SKM-1 (cell line): ENCODE measurements around the gene PPP1R12B.
A peak's percentile ranks its signal among the peaks of the same experiment; 100 is the strongest.
"Not testable (repeated sequence)": the region's sequence is repeated elsewhere in the genome, so short reads cannot be mapped to it uniquely, and the experiment has no call there.

Experiments used
- DNase-seq: peaks from one replicate; lab custom pipeline; 2025; ENCODE audit not compliant: unreplicated experiment; lab: John Stamatoyannopoulos, UW

The PPP1R12B gene

DNA sequence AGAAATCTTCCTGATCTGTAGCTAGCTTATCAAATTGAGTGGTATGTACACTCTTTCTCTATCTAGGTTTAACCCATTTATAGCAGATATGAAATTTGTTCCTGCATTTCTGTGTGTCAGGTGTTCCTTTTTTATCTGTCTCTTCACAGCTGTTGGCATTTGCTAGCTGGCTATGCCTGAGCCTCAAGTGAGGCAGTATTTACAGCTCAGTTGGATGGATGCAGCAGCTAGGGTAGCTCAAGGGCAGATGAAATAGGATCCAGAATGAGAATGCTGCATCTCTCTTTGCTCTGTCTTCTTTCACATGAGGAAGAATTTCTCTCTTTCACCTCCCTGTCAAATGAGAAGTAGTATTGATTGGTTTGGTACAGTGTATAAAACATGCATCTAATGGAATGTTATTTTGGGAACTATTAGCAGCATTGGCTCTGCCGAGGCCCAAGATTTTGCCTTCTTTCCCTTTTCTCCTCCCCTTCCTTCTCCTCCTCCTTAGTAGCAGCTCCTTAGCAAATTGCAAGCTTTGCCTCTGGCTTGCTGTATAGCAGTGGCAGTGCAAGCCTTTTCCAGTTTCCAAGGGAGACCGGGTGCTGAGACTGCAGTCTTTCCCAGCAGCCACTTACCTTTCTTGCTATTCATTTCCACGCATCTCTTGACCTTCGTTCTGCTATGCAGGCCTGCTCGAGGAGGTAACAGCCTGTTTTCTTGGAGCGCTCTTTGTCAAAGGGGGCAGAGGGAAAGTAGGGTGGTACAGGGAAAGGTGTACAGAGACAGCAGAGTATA lies 125.0 kb downstream of the PPP1R12B start:
- not testable (repeated sequence) for DNase-seq

DNA sequence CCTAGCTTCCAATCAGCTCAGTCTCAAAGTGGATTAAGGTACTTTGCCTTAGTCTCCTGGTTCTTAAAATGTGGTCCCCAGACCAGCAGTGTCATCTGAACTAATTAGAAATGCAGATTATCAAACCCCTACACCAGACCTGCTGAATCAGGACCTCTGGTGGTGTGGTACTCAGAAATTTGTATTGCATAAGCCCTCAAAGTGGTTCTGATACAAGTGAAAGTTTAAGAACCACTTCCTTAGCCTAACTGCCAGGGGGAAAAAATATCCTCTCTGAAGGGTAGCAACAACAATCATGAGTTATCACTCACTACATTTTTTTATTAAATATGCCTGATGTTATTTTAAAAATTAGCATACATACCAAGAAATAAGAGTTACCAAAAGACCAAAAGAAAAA lies 131.2 kb downstream of the PPP1R12B start:
- DNase-seq, result not testable (repeated sequence)

DNA sequence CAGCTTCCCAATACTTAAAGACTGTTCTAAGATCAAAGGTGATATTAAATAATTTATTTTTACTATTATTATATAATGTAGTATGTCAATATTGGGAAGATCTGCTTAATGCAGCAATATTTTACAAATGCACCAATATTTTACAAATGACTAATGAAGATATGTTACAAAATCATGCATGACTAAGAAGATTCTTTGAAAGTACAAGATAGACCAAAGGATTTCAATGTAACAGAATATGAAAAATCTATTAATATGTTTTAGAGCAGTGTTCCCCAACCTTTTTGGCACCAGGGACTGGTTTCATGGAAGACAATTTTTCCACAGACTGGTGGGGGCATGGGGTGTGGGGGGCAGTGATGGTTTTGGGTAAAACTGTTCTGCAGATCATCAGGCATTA lies 132.1 kb downstream of the PPP1R12B start:
- not testable (repeated sequence) for DNase-seq

DNA sequence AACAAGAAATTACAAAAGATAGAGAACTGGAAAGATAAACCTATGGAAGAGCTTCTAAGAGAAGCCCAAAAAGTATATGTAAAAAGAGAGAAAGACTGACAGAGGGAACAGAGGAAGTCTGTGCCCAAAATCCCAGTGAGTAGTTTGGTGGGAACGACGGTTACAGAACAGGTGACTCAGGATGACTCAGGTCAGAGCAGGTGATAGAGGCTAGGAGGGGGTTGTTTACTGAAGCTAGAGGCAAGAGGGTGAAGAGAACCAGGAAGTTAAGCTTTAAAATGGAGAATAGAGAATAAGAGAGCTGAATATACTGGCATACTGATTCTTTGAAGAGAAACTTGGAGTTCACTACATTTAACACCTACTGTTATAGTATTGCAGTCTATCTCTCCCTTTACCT lies 134.9 kb downstream of the PPP1R12B start:
- DNase-seq, result not testable (repeated sequence)

DNA sequence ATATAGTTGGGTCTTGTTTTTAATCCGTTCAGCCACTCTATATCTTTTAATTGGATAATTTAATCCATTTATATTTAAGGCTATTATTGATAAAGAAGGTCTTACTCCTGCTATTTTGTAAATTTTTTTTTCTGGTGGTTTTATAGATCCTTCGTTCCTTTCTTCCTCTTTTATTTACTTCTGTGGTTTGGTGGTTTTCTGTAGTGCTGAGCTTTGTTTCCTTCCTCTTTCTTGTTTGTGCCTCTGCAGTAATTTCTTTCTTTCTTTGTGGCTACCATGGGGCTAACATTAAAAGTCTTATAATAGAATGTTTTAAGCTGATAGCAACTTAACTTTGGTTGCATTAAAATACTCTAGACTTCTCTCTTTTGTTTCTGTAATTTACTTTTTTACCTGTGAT lies 135.5 kb downstream of the PPP1R12B start:
- peak; percentile 58 for DNase-seq

DNA sequence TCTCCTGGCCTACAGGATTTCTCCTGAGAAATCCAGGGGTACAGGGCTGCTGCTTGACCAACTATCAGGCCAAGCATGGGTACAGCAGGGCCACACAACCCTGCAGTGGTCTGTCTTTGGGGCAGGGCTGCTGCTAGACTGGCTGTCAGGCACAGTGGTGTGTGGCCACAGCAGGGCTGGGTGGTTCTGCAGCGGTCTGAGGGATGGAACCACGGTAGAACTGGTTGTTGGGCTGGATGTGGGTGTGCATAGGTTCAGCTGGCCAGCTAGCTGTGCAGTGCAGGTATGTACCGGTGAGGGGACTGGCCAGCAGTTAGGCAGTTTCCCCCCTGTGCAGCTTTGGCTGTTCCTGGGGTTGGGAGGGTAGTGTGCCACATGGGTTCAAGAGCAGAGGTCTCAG lies 136.3 kb downstream of the PPP1R12B start:
- DNase-seq, result not testable (repeated sequence)

DNA sequence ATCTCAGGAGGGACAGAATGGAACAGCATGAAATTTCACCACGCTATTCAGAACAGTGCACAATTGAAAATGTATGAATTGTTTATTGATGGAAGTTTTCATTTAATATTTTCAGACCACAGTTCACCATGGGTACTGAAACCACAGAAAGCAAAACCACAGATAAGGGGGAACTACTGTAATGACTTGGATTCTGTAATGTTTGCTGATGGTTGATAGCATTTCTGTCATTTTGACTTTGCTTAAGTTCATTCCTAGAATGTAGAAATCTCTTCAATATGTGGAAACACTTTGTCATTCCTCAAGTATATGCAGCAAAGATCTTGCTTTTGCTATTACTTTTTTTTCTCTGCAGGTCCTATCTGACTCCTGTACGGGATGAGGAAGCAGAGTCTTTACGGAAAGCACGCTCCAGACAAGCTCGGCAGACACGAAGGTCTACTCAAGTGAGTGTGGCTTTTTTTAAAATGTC lies 139.7 kb downstream of the PPP1R12B start:
- DNase-seq, result not testable (repeated sequence)

DNA sequence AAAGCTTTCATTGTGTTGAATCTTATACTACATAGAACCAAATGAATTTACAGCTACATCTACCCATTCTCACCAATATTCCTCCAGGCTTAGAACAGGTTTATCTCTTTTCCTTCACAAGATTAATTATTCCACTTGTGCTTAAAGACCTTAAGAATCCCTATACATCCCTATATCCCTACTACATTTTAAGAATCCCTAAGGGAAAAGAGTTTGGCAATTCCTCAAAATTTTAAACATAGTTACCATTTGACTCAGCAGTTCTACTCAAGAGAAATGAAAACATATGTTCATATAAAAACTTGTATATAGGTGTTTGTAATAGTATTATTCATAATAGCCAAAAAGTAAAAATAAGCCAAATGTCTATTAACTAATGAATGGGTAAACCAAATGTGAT lies 140.6 kb downstream of the PPP1R12B start:
- DNase-seq, result not testable (repeated sequence)

DNA sequence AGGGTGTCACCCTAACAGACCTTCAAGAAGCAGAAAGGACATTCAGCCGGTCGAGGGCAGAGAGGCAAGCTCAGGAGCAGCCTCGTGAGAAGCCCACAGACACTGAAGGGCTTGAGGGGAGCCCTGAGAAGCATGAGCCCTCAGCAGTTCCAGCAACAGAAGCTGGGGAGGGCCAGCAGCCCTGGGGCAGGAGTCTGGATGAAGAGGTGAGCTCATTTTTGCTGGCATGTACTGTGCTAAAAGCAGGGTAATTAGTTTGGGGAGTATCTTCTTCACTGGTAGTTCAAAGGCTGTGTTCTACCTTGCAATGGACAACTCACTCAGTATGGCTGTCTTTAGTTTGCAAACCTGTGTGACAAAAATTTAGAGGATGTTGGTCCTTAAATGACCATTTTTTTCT lies 144.6 kb downstream of the PPP1R12B start:
- not testable (repeated sequence) for DNase-seq

DNA sequence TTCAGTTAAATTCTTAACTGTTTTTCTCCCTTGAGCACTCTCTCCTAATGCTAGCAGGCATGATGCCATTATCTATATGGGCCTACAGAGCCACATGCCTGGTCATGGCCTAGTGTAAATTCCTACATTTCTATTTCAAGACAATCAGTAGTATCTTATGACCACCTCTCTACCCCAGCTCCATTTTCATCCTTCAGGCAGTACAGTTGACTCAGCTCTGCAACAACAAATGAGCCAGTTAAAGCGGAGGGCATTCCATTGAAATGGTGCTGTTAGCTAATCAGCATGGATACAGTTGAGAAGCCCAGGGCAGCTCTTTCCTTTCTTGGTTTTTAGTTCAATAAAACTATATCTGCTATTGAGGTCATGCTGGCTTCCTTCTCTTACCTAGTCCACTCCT lies 150.0 kb downstream of the PPP1R12B start:
- no peak for DNase-seq

DNA sequence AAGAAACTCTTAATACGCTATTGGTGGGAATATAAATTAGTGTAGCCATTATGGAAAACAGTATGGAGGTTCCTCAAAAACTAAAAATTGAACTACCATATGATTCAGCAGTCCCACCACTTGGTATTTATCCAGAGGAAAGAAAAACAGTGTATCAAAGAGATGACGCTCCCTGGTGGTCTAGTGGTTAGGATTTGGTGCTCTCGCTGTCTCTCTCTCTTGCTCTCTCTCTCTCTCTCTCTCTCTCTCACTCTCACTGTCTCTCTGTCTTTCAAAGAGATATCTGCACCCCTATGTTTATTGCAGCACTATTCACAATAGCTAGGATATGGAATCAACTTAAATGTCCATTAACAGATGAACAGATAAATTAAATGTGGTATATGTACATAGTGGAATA lies 151.5 kb downstream of the PPP1R12B start:
- not testable (repeated sequence) for DNase-seq

DNA sequence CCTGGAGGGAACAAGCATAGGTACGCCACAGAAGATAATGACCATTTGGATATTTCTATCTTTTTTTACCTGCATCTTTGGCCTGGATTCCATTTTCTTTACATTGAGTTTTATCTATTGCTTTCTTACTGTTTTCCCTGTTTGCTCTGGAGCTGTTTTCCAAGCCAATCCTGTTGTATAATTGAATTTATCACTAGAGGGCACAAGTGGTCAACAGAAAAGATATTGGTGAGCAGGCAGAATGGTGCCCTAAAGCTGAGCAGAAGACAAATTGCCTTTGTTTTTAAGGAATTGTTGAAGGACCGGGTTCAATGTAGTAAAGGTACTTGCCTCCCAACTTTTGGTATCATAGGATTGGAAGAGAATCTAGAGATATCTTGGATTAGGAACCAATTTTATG lies 152.8 kb downstream of the PPP1R12B start:
- no peak for DNase-seq

DNA sequence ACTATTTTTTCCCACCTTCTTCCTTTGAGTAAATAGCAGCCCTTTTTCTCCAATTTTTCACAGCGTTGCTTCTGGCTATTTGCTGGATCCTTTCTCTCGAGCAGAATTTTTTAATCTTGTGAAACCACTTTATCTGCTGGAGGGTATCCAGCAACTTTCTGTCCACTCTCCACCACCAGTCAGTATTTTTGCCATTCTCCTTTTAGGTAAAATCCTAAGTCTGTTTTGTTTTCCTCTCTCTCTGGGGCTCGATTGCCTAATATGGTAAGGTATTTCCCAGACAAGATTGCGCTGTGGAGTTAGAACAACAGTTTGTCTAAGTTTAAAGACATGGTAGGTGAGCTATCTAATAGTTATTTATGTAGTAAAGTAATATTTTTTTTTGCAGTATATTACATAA lies 156.9 kb downstream of the PPP1R12B start:
- DNase-seq, result no peak

DNA sequence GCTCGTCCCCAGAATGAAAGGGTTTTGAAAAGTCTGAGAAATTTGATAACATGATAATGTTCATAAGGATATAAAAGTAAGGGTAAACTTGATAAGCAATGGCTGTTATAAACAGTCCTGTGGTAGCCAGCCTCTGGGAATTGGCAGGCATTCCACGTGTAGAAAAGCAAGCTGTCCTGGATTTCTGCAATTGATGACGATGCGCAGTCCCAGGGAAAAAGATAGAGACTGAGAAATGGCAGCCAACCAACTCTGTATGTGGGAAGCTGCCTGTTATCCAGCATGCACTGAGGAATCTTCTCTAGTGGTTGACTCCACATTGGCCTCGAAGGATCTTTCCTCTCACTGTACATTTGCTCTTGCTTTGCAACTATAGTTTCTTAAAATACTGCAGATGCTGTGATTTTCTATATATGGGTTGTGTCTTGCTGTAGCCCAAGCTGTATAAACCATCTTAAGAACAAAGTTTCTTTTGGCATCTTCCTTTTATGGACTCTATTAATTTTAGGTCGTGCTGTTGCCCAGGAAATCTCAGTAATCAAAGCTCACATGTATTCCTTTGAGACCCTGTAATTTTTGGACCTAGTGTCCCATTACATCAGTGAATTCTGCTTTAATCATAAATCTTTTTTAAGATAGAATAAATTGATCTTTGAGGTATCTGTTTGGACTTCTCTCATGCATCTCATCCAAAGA lies 157.5 kb downstream of the PPP1R12B start:
- not testable (repeated sequence) for DNase-seq

DNA sequence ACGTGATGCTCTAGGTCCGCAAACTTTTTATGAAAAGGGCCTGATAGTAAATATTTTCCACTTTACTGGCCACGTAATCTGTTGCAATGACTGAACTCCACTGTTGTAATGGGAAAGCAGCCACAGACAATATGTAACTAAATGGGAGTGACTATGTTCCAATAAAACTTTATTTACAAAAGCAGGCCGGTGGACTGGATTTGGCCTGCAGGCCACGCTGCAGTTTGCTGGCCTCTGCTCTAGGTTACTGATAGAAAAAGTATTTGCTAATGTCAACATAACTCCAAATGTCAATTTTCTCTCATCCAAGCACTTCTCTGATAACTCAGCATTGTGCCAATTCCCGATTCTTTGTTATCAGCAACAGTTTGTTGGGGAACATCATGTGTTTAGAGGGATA lies 160.4 kb downstream of the PPP1R12B start:
- DNase-seq, result not testable (repeated sequence)

DNA sequence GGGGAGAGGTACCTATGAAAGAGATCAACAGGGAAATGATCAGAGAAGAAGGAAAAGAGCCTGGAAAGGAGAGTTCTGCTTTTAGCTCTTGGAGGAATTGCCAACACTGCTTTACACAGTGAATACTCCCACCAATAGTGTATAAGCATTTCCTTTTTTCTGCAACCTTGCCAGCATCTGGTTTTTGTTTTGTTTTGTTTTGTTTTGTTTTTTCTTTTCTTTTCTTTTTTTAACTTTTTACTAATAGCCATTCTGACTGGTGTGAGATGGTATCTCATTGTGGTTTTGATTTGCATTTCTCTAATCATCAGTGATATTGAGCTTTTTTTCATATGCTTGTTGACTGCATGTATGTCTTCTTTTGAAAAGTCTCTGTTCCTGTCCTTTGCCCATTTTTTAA lies 165.4 kb downstream of the PPP1R12B start:
- not testable (repeated sequence) for DNase-seq

DNA sequence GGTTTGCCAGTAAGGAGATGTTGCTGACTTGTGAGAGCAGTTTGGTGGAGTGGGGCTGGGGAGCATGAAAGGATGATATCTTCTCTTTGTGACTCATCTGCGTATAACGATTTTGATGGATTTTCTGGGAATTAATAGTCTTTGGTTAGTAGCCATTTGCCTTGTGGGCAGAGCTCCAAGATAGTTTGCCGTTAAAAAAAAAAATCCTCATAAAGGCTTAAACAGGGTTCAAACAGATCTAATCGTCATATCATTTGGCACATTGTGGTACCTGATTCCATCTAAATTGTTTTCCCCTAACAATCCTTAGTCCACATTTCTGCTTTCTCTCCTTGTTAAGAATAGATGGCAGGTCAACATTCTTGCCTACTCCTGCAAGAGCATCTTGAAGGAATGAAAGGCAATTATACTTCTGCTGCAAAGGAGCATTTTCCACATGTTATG lies 168.0 kb downstream of the PPP1R12B start:
- DNase-seq, result no peak

DNA sequence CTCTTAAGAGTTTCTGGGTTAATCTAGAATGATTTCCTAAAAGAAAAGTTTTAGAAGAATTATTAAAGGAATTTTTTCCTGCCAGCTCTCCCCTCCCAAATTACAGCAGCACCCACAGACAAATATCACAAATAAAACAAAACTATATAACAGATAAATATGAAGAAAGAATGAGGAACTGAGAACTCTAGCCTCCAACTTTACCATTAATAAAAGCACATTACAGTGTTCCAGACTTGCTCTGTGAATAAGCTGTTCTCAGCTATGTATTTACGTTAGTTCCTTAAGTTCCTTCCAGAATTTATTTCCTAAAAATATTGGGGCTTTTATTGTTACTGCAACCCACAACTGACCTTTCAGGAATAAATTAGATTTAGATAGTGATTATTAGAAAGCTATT lies 168.6 kb downstream of the PPP1R12B start:
- not testable (repeated sequence) for DNase-seq

DNA sequence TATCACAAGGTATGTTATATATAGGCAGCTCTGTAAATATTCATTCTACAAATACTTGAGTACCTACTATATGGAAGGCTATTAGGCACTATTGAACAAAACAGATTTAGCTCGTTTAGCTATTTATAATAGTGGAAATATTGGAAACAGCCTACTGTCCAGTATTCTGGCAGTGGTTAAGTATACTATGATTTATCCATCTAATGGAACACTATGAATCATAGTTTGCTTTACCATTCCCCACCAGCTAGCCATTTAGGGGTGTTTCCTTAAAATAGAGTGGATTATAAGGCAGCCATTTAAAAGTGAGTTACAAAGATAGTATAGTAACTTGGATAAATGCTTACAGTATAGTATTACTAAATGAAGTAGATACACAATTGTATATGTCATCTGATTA lies 169.7 kb downstream of the PPP1R12B start:
- not testable (repeated sequence) for DNase-seq

DNA sequence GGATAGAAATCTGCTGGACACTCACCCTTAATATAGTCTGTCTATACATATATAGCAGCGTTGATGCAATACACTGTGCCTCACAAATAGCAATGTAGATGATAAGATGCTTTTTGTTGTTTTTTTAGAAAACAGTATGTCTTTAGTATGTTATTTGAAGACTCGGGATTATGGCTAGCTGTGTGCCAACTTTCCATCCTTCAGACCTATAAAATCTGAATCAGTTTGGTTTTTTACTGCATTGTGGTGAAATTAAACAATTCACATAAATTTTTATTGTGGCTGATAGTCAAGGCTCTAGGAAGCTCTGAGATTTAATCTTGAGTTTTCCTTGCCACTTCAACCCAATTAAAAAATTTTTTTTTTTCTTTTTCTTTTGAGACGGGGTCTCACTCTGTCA lies 170.4 kb downstream of the PPP1R12B start:
- DNase-seq, result not testable (repeated sequence)

DNA sequence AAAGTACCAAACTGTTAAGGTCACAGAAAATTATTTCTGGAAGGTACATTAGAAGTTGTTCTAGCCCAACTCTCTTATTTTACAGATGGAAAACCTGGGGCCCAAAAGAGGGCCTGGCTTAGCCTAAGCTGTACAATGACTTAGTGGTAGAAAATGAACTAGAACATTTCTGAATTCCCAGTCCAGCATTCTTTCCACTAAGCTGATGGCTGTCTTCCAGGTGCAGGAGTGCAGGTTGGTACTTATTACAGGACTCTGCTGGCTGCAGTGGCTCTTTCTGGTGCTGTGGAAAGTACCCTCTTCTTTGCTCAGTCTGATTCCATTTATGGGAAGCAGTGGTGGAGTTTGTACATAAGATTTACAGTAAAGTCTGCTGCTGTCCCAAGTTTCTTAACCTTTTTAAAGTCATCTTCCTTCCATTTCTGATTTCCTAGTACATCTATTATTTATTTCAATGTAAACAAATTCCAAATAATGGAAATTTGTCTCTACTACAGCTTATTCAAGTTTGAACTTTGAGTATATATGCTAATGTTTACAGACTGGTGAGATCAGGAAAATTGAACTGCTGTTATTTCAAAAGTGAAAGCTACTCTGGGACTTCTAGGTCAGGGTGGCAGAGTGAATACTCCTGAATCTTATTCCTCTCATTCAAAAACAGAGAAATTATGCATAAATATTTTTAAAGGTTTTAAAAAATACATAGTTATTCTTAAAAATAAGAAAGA lies 171.8 kb downstream of the PPP1R12B start:
- not testable (repeated sequence) for DNase-seq

DNA sequence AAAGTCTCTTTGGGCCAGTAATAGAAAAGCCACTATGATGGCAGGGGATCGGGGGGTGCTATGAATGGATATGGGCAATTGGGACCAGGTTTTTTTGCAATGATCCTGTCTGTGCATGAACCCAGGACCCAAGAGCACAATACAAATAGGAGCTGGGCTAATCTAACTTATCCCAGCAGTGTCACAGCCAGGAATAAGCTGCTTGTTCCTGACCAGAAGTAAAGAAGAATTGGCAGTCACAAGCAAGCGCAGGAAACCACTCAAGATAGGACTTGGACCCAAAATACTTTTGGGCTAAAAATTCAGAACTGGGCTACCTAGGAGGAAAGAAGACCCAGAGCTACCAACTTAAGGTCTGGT lies 172.3 kb downstream of the PPP1R12B start:
- DNase-seq, result not testable (repeated sequence)
